Raji (cell line): ENCODE results near the gene TRMT61A.

Experiments used
- POLR2A ChIP-seq: IDR thresholded peaks from 2 replicates; pipeline ENCODE4 v1.6.1; 2011; ENCODE audit warnings: low read depth, low read length, control low read depth; ENCODE audit not compliant: insufficient read depth

TRMT61A gene

GRCh38 chr14:103501921-103502669 lies 26.9 kb upstream of the TRMT61A start:
- TF ChIP-seq POLR2A = no peak

GRCh38 chr14:103502877-103503276 lies 26.1 kb upstream of the TRMT61A start:
- TF ChIP-seq POLR2A = no peak

GRCh38 chr14:103503296-103503695 lies 25.7 kb upstream of the TRMT61A start:
- no peak for TF ChIP-seq POLR2A

- TF ChIP-seq POLR2A = no peak
Measured at GRCh38 chr14:103504991-103505565, 23.9 kb upstream of the TRMT61A start.

- no peak for TF ChIP-seq POLR2A
Measured at GRCh38 chr14:103507751-103508150, 21.2 kb upstream of the TRMT61A start.

GRCh38 chr14:103508521-103509329 lies 20.3 kb upstream of the TRMT61A start:
- no peak for TF ChIP-seq POLR2A

- TF ChIP-seq POLR2A = no peak
Measured at GRCh38 chr14:103509864-103510723, 18.9 kb upstream of the TRMT61A start.

- no peak for TF ChIP-seq POLR2A
Measured at GRCh38 chr14:103510724-103511693, 18.0 kb upstream of the TRMT61A start.

- no peak for TF ChIP-seq POLR2A
Measured at GRCh38 chr14:103512701-103513611, 16.0 kb upstream of the TRMT61A start.

- TF ChIP-seq POLR2A = no peak
Measured at GRCh38 chr14:103514596-103515421, 14.2 kb upstream of the TRMT61A start.

- TF ChIP-seq POLR2A = no peak
Measured at GRCh38 chr14:103516426-103517173, 12.4 kb upstream of the TRMT61A start.
